ENCODE results near the gene KIF9. TPM values are rescaled to one million over a fixed set of nuclear protein-coding genes. Genes with fewer than 3 reads are reported as not detected.

KIF9 gene
- total RNA-seq, 2 experiments from 2014 or later, result 8.0 to 9.2 TPM

GRCh38 chr3:47273564-47273963, 9.0 kb downstream of the KIF9 start:
- Mint-ChIP-seq H3K27me3 (no peaks in the 10 kb centered on the region), H3K9me3 (no peaks in the 10 kb centered on the region), H3K36me3 (ENCODE audit: low read depth) (no peaks in the 10 kb centered on the region), H3K4me3 (no peak overlapping the region), H3K27ac (no peak overlapping the region), H3K4me1 (ENCODE audit: low read depth) (no peaks in the 10 kb centered on the region)
- ChIA-PET POLR2A (no interaction called here), CTCF (no interaction called here)
- Histone ChIP-seq H3K4me3 (ENCODE audit: low read length) (no peak overlapping the region), H3K27me3 (ENCODE audit: control insufficient read depth in 1 of 2, insufficient read depth in 2 of 2, low read length in 2 of 2) (no peaks in the 10 kb centered on the region), H3K27ac (ENCODE audit: low read depth in 1 of 2, low read length in 2 of 2) (no peak overlapping the region), H3K4me1 (ENCODE audit: insufficient read depth, low read length) (no peaks in the 10 kb centered on the region), H3K36me3 (ENCODE audit: insufficient read depth, low read length) (no peaks in the 10 kb centered on the region), H3K9me3 (ENCODE audit: control insufficient read depth in 1 of 2, insufficient read depth in 1 of 2, low read length in 2 of 2) (no peaks in the 10 kb centered on the region)
- ATAC-seq (ENCODE audit: poor library complexity) (no peak), DNase-seq (no peak)
- TF ChIP-seq, protein P1, sequence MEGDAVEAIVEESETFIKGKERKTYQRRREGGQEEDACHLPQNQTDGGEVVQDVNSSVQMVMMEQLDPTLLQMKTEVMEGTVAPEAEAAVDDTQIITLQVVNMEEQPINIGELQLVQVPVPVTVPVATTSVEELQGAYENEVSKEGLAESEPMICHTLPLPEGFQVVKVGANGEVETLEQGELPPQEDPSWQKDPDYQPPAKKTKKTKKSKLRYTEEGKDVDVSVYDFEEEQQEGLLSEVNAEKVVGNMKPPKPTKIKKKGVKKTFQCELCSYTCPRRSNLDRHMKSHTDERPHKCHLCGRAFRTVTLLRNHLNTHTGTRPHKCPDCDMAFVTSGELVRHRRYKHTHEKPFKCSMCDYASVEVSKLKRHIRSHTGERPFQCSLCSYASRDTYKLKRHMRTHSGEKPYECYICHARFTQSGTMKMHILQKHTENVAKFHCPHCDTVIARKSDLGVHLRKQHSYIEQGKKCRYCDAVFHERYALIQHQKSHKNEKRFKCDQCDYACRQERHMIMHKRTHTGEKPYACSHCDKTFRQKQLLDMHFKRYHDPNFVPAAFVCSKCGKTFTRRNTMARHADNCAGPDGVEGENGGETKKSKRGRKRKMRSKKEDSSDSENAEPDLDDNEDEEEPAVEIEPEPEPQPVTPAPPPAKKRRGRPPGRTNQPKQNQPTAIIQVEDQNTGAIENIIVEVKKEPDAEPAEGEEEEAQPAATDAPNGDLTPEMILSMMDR (IDR thresholded peaks at IDR 0.05), result no peak
- intact Hi-C loops (cut with DNase I, micrococcal nuclease), result no loop called here

DNA sequence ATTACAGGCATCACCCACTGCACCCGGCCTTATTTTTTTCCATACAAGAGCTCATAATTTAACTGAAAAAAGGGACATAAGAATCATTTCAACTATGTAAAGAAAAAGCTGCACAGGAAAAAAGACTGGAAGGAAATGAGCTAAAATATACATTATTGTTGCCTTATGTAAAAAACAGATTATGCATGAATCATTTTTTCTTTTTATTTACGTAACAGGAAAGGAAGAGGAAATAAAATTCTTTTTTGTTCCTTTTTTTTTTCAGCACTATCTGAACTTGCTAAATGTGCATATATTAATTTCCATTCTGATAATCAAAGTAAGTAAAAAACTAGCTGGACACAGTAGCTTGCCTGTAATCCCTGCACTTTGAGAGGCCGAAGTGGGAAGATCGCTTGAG, 12.1 kb downstream of the KIF9 start:
- Mint-ChIP-seq H3K9me3 (no peaks in the 10 kb centered on the region), H3K4me1 (ENCODE audit: low read depth) (no peaks in the 10 kb centered on the region), H3K27me3 (no peaks in the 10 kb centered on the region), H3K36me3 (ENCODE audit: low read depth) (no peaks in the 10 kb centered on the region), H3K27ac (no peak overlapping the region), H3K4me3 (no peak overlapping the region)
- no peak overlapping the region for H3K27ac ChIP-seq (ENCODE audit: low read depth in 1 of 2, low read length in 2 of 2)
- H3K4me1 ChIP-seq (ENCODE audit: insufficient read depth, low read length), result peaks cover 3% of the 10 kb centered on the region
- no peaks in the 10 kb centered on the region for H3K36me3 ChIP-seq (ENCODE audit: insufficient read depth, low read length)
- DNase-seq (no peak), ATAC-seq (ENCODE audit: poor library complexity) (no peak)
- no peaks in the 10 kb centered on the region for H3K9me3 ChIP-seq (ENCODE audit: control insufficient read depth in 1 of 2, insufficient read depth in 1 of 2, low read length in 2 of 2)
- no peaks in the 10 kb centered on the region for H3K27me3 ChIP-seq (ENCODE audit: control insufficient read depth in 1 of 2, insufficient read depth in 2 of 2, low read length in 2 of 2)
- no peak overlapping the region for H3K4me3 ChIP-seq (ENCODE audit: low read length)
- ChIA-PET POLR2A (interaction anchor here (0.7 kb wide), 1 partner anchor 23 kb away, joined by 5 read pairs; no protein-coding TSS in a partner anchor), CTCF (no interaction called here)
- intact Hi-C loops (cut with DNase I, micrococcal nuclease), result no loop called here
- TF ChIP-seq, protein P1 (IDR thresholded peaks at IDR 0.05), result no peak

- no peak overlapping the region for H3K4me3 Mint-ChIP-seq
- Histone ChIP-seq H3K27ac (ENCODE audit: low read depth in 1 of 2, low read length in 2 of 2) (no peak overlapping the region), H3K9me3 (ENCODE audit: control insufficient read depth in 1 of 2, insufficient read depth in 1 of 2, low read length in 2 of 2) (no peaks in the 10 kb centered on the region), H3K27me3 (ENCODE audit: control insufficient read depth in 1 of 2, insufficient read depth in 2 of 2, low read length in 2 of 2) (no peaks in the 10 kb centered on the region), H3K4me3 (ENCODE audit: low read length) (no peak overlapping the region), H3K36me3 (ENCODE audit: insufficient read depth, low read length) (no peaks in the 10 kb centered on the region), H3K4me1 (ENCODE audit: insufficient read depth, low read length) (peaks cover 3% of the 10 kb centered on the region)
- TF ChIP-seq, protein P1 (IDR thresholded peaks at IDR 0.05), result no peak
- ATAC-seq (ENCODE audit: poor library complexity) (no peak), DNase-seq (no peak)
- H3K9me3 Mint-ChIP-seq, result no peaks in the 10 kb centered on the region
- intact Hi-C loops (cut with DNase I, micrococcal nuclease), result no loop called here
- no peaks in the 10 kb centered on the region for H3K4me1 Mint-ChIP-seq (ENCODE audit: low read depth)
- no peaks in the 10 kb centered on the region for H3K27me3 Mint-ChIP-seq
- CTCF ChIA-PET, result interaction anchor here (1.2 kb wide), 1 partner anchor 103 kb away, joined by 4 read pairs; the partner anchor contains the start of gene SETD2
- POLR2A ChIA-PET, result interaction anchor here (0.6 to 1.0 kb wide), 2 partner anchors 15 to 46 kb away, joined by 3 read pairs; no protein-coding TSS in a partner anchor
- no peak overlapping the region for H3K27ac Mint-ChIP-seq
- H3K36me3 Mint-ChIP-seq (ENCODE audit: low read depth), result no peaks in the 10 kb centered on the region
Measured at GRCh38 chr3:47267490-47267824, 15.1 kb downstream of the KIF9 start.

All from CD4-positive, alpha-beta T cell (primary cell).